HG03135 (cell line): ENCODE measurements around the gene TCERG1L.
"Not testable (repeated sequence)": the region's sequence is repeated elsewhere in the genome, so short reads cannot be mapped to it uniquely, and the experiment has no call there.

Source experiments
- ATAC-seq: cut with Tn5 transposase; IDR thresholded peaks from one replicate; pipeline ENCODE4 v1.9.1; 2021; ENCODE audit warnings: mild to moderate bottlenecking, moderate library complexity; ENCODE audit not compliant: unreplicated experiment

Gene TCERG1L

DNA sequence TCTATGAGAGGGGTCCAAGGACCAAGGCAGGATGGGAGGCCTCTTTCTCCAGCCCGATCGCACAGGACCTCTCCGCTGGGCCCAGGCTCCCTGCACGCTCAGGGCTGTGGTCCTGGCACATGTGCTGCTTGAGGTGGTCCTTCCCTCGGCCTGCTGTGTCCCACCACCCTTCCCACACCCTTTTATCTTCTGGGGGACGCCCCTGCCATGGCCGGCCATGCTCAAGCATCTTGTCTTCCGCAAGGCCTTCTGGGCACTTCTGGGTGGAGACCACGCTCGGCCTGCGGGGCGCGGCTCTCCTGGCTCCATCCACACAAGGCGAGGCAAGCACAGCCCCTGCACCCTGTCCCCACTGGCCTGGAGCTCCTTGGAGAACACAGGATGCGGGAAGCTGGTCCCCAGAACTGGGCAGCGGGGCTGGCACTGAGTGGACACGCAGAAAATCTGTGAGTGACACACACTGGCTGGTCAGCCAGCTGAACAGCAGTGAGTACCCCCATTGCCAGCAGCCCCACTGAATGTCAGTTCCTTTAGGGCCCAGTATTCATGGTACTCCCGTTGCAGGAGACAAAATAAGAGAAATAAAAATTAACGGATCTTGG lies 115.9 kb downstream of the TCERG1L start:
- ATAC-seq = no peak

DNA sequence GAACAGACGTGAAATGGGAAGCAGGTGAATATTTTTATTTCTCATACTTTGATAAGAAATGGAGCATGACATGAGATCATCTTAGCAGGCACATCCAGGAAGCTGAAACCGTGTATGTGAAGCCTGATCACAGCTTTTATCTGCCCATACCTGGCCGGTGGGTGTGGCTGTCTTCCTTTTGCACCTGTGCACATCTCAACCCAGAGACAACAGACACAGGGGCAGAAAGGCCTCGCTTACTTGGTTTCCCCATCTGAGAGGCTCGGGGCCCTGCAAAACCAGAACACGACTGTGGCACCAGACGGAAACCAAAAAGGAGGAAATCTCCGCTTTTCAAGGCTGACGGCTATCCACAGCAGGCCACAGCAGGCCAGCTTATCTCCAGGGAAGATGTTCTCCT lies 116.4 kb downstream of the TCERG1L start:
- no peak for ATAC-seq

GRCh38 chr10:131193923-131194322 lies 117.6 kb downstream of the TCERG1L start:
- no peak for ATAC-seq

GRCh38 chr10:131188494-131188893 lies 123.0 kb downstream of the TCERG1L start:
- no peak for ATAC-seq

DNA sequence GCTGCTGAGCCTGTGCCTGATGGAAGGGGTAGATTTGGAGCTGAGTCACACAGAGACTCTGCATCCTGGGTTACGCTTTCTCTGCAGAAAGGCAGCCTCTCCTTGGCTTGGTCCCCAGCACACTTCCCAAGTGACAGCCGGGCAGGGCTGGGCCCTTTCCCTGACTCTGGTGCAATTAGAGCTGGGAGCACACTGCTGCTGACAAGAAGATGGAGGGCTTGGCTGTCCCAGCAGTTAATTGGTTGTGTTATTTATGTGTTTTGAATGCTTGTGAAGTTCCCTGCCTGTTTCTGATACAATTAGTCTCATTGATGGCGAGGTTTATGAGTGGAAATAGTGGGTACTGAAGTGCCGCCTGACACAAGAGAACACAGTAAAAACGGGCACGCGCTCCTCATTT lies 123.6 kb downstream of the TCERG1L start:
- ATAC-seq = no peak

- no peak for ATAC-seq
Measured at GRCh38 chr10:131187274-131187673, 124.2 kb downstream of the TCERG1L start.

DNA sequence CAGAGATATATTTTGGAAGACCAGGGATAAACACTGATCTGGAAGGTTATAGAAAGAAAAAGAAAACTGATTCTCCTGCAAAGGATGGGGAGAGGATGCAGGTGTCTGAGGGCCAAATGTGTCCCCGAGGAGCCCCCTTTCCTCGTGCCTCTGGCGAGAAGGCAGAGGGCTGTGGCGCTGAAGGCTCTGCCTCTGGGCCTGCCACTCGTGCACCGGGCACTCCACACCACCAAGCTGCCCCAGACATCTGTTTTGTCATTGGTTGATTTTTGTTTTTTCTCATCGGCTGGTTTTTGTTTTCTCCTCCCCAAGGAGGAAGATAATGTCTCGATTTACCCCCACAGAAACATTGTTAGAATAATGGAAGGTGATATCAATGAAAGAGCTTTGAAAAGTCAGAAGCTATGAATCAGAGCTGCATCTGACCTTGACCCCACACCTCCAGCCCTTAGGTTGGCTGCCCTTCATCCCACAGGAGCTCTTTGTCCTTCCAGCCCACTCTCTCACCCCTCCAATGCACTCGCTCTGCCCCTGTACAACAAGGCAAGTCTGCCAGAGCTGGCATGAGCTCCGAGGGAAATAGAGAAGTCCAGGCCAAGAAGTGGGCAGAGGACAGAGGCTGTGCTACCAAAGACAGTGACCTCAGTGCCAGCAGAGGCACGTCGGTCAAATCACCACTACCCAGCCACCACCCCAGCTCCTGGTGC lies 124.8 kb downstream of the TCERG1L start:
- ATAC-seq = no peak

GRCh38 chr10:131184503-131184902 lies 127.0 kb downstream of the TCERG1L start:
- no peak for ATAC-seq

- no peak for ATAC-seq
Measured at GRCh38 chr10:131183546-131184045, 127.9 kb downstream of the TCERG1L start.

GRCh38 chr10:131181456-131181855 lies 130.1 kb downstream of the TCERG1L start:
- ATAC-seq = no peak

DNA sequence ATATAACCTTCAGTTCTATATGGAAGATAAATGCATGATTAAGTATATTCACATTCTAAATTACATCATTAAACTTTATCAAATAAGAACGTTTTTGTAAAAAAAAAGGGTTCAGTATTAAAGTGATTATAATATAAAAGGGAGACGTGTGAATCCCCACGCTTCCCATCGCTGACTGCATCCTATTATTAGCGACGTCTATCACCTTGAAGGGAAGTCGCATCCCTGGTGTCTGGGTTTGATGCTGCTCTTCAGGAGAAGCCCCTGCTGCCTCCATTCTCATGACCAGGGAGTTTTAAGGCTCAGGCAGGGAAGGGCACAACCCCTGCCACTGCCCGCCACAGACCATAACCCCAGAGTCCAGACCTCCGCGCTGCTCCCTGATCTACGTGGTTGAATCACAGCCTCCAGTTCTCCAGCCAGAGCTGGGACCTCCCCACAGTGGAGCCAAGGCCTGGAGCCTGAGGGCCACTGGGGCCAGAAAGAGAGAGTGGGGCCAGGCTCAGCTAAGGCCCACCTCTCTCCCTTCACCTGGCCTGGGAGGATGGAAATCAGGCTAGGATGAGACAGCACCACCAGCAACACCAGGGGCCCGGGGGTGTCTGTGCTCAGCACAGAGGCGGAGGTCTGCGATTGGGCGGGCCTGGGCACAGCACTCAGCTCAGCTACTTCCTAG lies 130.6 kb downstream of the TCERG1L start:
- no peak for ATAC-seq

DNA sequence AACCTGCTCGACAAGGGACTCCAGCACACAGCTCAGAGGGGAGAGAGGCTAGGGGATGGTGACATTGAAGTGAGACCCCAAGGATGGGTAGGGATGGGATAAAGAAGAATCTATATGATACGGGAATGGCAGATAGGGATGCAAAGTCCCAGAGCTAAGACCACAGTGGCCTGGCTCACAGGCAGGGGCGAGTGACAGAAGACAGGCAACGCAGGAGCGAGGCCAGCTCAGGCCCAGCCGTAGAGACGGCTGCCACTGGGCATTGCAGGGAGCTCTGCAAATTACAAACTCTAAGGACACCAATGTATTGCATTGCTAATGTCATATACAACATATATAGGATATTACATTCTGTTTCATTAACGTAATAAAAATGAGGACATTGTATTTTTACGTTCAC lies 131.4 kb downstream of the TCERG1L start:
- ATAC-seq = no peak

DNA sequence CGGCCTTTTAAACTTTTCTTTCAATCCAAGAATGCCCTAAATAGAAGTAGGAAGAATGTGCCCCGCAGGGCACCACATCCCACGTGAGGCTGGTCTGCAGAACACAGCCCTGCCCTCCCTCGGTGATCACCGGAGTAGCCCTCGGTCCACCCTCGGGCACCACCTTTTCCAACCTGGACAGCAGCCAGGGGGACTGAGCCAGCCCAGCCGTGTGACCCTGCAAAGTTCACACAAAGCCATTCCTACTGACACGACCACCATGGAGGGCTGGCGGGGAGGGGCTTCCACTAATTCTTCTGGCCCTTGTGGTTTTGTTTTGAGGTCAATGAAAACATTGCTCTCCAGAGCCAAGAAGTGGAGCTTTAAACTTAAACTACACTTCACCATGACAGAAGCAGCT lies 132.2 kb downstream of the TCERG1L start:
- no peak for ATAC-seq

GRCh38 chr10:131178521-131179331 lies 132.8 kb downstream of the TCERG1L start:
- ATAC-seq = no peak

- ATAC-seq = no peak
Measured at GRCh38 chr10:131177431-131178327, 133.8 kb downstream of the TCERG1L start.

- no peak for ATAC-seq
Measured at GRCh38 chr10:131176907-131177306, 134.6 kb downstream of the TCERG1L start.

DNA sequence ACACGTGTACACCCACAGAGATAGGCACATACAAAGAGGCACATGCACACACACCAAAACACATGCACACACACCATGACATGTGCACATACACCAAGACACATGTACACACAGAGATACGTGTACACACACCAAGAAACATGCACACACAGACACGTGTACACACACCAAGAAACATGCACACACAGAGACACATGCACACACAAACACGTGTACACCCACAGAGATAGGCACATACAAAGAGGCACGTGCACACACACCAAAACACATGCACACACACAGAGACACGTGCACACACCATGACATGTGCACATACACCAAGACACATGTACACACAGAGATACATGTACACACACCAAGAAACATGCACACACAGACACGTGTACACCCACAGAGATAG lies 135.2 kb downstream of the TCERG1L start:
- not testable (repeated sequence) for ATAC-seq

GRCh38 chr10:131175891-131176290 lies 135.6 kb downstream of the TCERG1L start:
- ATAC-seq = no peak

GRCh38 chr10:131174651-131175540 lies 136.6 kb downstream of the TCERG1L start:
- no peak for ATAC-seq
